Measurements from ENCODE around the gene BORCS5.

GRCh38 chr12:12467264-12467663 lies 110.4 kb downstream of the BORCS5 start:
- TF ChIP-seq, protein P1, sequence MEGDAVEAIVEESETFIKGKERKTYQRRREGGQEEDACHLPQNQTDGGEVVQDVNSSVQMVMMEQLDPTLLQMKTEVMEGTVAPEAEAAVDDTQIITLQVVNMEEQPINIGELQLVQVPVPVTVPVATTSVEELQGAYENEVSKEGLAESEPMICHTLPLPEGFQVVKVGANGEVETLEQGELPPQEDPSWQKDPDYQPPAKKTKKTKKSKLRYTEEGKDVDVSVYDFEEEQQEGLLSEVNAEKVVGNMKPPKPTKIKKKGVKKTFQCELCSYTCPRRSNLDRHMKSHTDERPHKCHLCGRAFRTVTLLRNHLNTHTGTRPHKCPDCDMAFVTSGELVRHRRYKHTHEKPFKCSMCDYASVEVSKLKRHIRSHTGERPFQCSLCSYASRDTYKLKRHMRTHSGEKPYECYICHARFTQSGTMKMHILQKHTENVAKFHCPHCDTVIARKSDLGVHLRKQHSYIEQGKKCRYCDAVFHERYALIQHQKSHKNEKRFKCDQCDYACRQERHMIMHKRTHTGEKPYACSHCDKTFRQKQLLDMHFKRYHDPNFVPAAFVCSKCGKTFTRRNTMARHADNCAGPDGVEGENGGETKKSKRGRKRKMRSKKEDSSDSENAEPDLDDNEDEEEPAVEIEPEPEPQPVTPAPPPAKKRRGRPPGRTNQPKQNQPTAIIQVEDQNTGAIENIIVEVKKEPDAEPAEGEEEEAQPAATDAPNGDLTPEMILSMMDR (IDR thresholded peaks at IDR 0.05), result no peak
- TF ChIP-seq POLR2A (IDR thresholded peaks at IDR 0.05), result no peak

Data from uterus (tissue), 2 donors.